ENCODE data around the gene LUZP1. TPM values are rescaled to one million over a fixed set of nuclear protein-coding genes. Genes with fewer than 3 reads are reported as not detected.
"Not testable (repeated sequence)": the region's sequence is repeated elsewhere in the genome, so short reads cannot be mapped to it uniquely, and the experiment has no call there.

The LUZP1 gene
- total and polyA plus RNA-seq, 12 donors = 6.4 to 40.1 (median 29.9) TPM

- 68 to 79% methylated on average over 2 of the region's 2 CpGs for WGBS, 2 donors
- no peak for TF ChIP-seq CTCF (IDR thresholded peaks at IDR 0.05)
These were observed 42.3 kb upstream of the LUZP1 start for GRCh38 chr1:23210963-23211362.

GRCh38 chr1:23210351-23210785 is 41.7 kb upstream of the LUZP1 start:
- H3K4me1 ChIP-seq = no peaks in the 10 kb centered on the region
- no peak overlapping the region for H3K4me3 ChIP-seq
- no peak overlapping the region for H3K27ac ChIP-seq
- peaks cover 0 to 60% (median 51%) of the 10 kb centered on the region in 7 donors for H3K27me3 ChIP-seq
- intact Hi-C loops (cut with DNase I) = loop anchor here in 3 of 10 donors (10.0 kb wide), 1 partner anchor 64 kb away; no protein-coding TSS in a partner anchor
- no peaks in the 10 kb centered on the region for H3K9me3 ChIP-seq
- no peak for ATAC-seq
- 44 to 46% methylated on average over 6 of the region's 6 CpGs for WGBS, 2 donors
- H3K36me3 ChIP-seq = no peaks in the 10 kb centered on the region
- no peak for DNase-seq
- TF ChIP-seq CTCF (IDR thresholded peaks at IDR 0.05) = no peak

More at GRCh38 chr1:23210963-23211362, 42.3 kb upstream of the LUZP1 start:
- intact Hi-C loops (cut with DNase I) = loop anchor here in 3 of 10 donors (10.0 kb wide), 1 partner anchor 64 kb away; no protein-coding TSS in a partner anchor
- H3K9me3 ChIP-seq = no peaks in the 10 kb centered on the region
- H3K36me3 ChIP-seq = no peaks in the 10 kb centered on the region
- ATAC-seq (no peak), DNase-seq (no peak)
- H3K27me3 ChIP-seq = peaks cover 3 to 65% (median 57%) of the 10 kb centered on the region in 7 donors
- no peak overlapping the region for H3K27ac ChIP-seq
- no peaks in the 10 kb centered on the region for H3K4me1 ChIP-seq
- no peak overlapping the region for H3K4me3 ChIP-seq

- DNase-seq (no peak), ATAC-seq (no peak)
- TF ChIP-seq CTCF (IDR thresholded peaks at IDR 0.05) = no peak
- 75 to 77% methylated on average over 4 of the region's 4 CpGs for WGBS, 2 donors
- peaks cover 0 to 54% (median 45%) of the 10 kb centered on the region in 7 donors for H3K27me3 ChIP-seq
- H3K9me3 ChIP-seq = no peaks in the 10 kb centered on the region
- no peak overlapping the region for H3K4me3 ChIP-seq
- H3K4me1 ChIP-seq = no peaks in the 10 kb centered on the region
- H3K27ac ChIP-seq = no peak overlapping the region
- intact Hi-C loops (cut with DNase I) = loop anchor here in 4 of 10 donors (10.0 kb wide), 1 partner anchor 65 kb away; no protein-coding TSS in a partner anchor
- H3K36me3 ChIP-seq = no peaks in the 10 kb centered on the region
These were observed 41.1 kb upstream of the LUZP1 start for GRCh38 chr1:23209770-23210169.

- DNase-seq = no peak
- Histone ChIP-seq H3K27ac (no peak overlapping the region), H3K4me1 (no peaks in the 10 kb centered on the region), H3K36me3 (no peaks in the 10 kb centered on the region), H3K27me3 (peaks cover 0 to 41% (median 34%) of the 10 kb centered on the region in 7 donors), H3K9me3 (no peaks in the 10 kb centered on the region), H3K4me3 (no peak overlapping the region)
- WGBS, 2 donors = 79 to 92% methylated on average over 2 of the region's 2 CpGs
- no peak for TF ChIP-seq CTCF (IDR thresholded peaks at IDR 0.05)
- intact Hi-C loops (cut with DNase I) = loop anchor here in 1 of 10 donors (10.0 kb wide), 1 partner anchor 66 kb away; no protein-coding TSS in a partner anchor
- no peak for ATAC-seq
These were observed 39.9 kb upstream of the LUZP1 start for GRCh38 chr1:23208527-23208926.

GRCh38 chr1:23207733-23208132 is 39.1 kb upstream of the LUZP1 start:
- peaks cover 0 to 40% (median 31%) of the 10 kb centered on the region in 7 donors for H3K27me3 ChIP-seq
- not testable (repeated sequence) for H3K27ac ChIP-seq, ATAC-seq, H3K4me3 ChIP-seq, H3K36me3 ChIP-seq, H3K4me1 ChIP-seq, H3K9me3 ChIP-seq, DNase-seq
- intact Hi-C loops (cut with DNase I) = loop anchor here in 1 of 10 donors (10.0 kb wide), 1 partner anchor 67 kb away; no protein-coding TSS in a partner anchor
- WGBS, 2 donors = 94 to 97% methylated on average over 8 of the region's 8 CpGs
